ENCODE data around the gene NDOR1. TPM values are rescaled to one million over a fixed set of nuclear protein-coding genes. Genes with fewer than 3 reads are reported as not detected.

The NDOR1 gene
- total and polyA plus RNA-seq, 7 donors, result 1.5 to 6.3 (median 4.3) TPM

DNA sequence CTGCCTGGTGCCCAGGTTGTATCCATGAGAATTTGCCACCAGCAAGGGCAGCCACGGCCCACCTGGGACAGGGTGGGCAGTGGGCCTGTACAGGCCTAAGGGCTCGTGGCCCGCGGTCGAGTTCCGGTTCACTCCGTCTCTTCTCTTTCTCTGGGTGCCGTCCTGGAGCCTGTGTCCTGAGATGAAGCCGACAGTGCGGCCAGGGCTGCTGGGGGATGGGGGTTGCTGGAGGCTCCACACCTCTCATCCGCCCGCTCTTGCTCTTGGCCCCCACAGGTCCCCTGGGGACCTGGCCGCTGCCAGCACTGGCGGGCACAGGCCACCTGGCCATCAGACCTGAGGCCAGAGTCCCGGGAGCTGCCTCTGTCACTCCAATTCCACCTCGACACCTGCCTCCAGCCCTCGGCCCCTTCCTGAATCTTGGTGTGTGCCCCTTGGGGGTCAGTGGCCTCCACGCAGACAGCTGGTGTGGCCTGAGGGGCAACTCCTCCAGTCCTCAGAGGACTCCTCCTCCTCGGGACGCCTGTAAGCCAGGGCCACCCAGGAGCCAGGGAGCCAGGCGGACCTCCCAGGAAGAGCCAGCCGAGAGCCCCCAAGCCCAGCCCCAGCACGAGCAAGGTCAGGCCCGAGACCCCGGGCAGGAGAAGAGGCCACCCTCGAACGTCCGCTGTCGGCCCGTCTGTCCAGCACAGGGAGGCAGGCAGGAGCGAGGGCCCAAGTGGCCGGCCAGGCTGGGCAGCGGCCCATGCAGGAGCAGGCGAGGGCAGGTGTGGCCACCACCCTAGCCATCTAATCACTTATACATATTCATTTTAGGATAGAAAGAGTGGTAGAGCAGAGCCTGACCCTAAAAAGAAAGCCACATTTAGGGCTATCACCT lies 40.9 kb upstream of the NDOR1 start:
- Histone ChIP-seq H3K4me3 (no peak overlapping the region), H3K36me3 (ENCODE audit: insufficient read depth in 1 of 2, low read depth in 1 of 2) (no peaks in the 10 kb centered on the region), H3K9me3 (no peaks in the 10 kb centered on the region), H3K27ac (no peak overlapping the region), H3K4me1 (peaks cover 25% of the 10 kb centered on the region), H3K27me3 (ENCODE audit: insufficient read depth in 3 of 3, low read length in 2 of 3) (peaks cover 0 to 95% (median 58%) of the 10 kb centered on the region in 3 donors)
- intact Hi-C loops (cut with DNase I), result no loop called here
- no peak for DNase-seq
- no peak for ATAC-seq
- 53 to 55% (median 54%) methylated on average over 30 to 34 of the region's 34 CpGs for WGBS, 3 donors
- TF ChIP-seq CTCF (IDR thresholded peaks at IDR 0.05), result no peak

DNA sequence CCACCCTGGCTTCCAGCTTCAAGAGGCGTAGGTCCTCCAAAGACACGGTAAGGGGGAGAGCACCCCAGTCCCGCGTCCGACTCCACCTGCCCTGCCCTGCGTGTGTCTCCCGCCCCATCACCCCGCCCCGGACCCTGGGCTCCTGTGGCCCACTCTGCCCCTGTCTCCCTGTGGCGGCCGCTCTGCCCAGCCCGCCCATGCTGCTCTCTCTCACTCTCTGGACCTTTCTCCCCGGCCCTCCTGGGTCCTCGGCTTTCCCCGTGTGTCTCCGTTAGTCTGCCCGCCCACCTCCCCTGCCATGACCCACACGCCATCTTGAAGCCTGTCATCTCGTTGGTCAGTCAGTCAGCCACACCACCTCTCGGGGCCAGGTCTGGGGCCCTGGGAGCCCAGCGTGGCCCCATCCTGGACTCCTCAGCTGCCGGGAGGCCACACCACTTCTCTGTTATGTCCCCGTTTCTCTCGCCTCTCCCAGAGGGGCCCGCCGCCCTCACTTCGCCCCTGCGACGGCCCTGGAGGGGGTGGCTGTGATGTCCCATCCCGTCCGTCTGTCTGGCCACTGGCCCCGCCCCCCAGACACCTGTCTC lies 40.2 kb upstream of the NDOR1 start:
- peaks cover 29% of the 10 kb centered on the region for H3K4me1 ChIP-seq
- 71 to 78% (median 76%) methylated on average over 25 to 32 of the region's 32 CpGs for WGBS, 3 donors
- no peaks in the 10 kb centered on the region for H3K36me3 ChIP-seq (ENCODE audit: insufficient read depth in 1 of 2, low read depth in 1 of 2)
- peaks cover 0 to 95% (median 54%) of the 10 kb centered on the region in 3 donors for H3K27me3 ChIP-seq (ENCODE audit: insufficient read depth in 3 of 3, low read length in 2 of 3)
- H3K4me3 ChIP-seq, result no peak overlapping the region
- H3K9me3 ChIP-seq, result no peaks in the 10 kb centered on the region
- DNase-seq (no peak), ATAC-seq (no peak)
- no peak for TF ChIP-seq CTCF (IDR thresholded peaks at IDR 0.05)
- H3K27ac ChIP-seq, result no peak overlapping the region
- intact Hi-C loops (cut with DNase I), result no loop called here

DNA sequence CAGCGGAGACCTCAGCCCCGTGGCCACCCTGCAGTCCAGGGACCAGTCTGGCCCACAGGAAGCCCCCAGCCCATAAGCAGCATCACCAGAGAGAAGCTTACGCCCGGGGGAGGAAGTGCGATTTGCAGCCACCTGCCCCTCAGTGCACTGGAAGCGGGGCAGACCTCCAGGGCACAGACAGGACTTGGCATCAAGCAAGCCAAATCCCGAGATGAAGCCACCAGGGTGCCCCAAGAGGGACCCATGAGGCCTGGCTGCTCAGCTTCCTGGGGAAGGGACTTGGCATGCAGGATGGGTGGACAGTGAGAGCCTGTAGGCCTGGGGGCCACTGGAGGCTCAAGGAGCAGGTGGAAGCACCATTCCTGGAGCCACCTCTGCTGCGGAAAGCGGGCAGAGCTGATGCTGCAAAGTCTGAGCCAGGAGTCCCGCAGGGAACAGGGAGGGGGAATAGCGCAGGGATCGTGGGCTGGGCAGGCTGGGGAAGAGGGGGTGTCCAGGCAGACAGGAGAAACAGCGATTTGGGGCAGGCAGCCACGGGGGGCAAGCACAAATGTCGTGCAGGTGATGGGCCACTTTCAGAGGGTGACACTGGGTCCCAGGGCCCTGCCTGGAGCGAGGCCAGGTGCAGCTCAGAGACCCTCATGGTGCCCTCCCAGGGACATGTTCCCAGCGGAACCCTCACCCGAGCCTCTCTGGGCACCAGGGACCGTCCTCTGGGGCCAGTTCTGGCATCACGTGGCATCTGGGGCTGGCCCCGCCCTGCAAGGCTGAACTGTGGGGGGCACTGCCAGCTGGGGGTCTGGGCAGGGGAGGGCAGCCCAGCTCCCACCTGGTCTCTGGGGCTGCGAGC lies 38.9 kb upstream of the NDOR1 start:
- Histone ChIP-seq H3K27ac (no peak overlapping the region), H3K9me3 (no peaks in the 10 kb centered on the region), H3K36me3 (ENCODE audit: insufficient read depth in 1 of 2, low read depth in 1 of 2) (no peaks in the 10 kb centered on the region), H3K4me3 (no peak overlapping the region), H3K27me3 (ENCODE audit: insufficient read depth in 3 of 3, low read length in 2 of 3) (peaks cover 0 to 97% (median 47%) of the 10 kb centered on the region in 3 donors), H3K4me1 (peaks cover 29% of the 10 kb centered on the region)
- intact Hi-C loops (cut with DNase I), result no loop called here
- ATAC-seq (no peak), DNase-seq (no peak)
- TF ChIP-seq CTCF (IDR thresholded peaks at IDR 0.05), result no peak
- 53 to 64% (median 57%) methylated on average over 19 to 22 of the region's 22 CpGs for WGBS, 3 donors

GRCh38 chr9:137167277-137167746 lies 38.2 kb upstream of the NDOR1 start:
- H3K9me3 ChIP-seq, result no peaks in the 10 kb centered on the region
- no peak for DNase-seq
- no peak for ATAC-seq
- no peak overlapping the region for H3K4me3 ChIP-seq
- no peak overlapping the region for H3K27ac ChIP-seq
- no peak for TF ChIP-seq CTCF (IDR thresholded peaks at IDR 0.05)
- intact Hi-C loops (cut with DNase I), result no loop called here
- peaks cover 29% of the 10 kb centered on the region for H3K4me1 ChIP-seq
- H3K36me3 ChIP-seq (ENCODE audit: insufficient read depth in 1 of 2, low read depth in 1 of 2), result no peaks in the 10 kb centered on the region
- H3K27me3 ChIP-seq (ENCODE audit: insufficient read depth in 3 of 3, low read length in 2 of 3), result peaks cover 0 to 90% (median 47%) of the 10 kb centered on the region in 3 donors
- WGBS, 3 donors, result 20 to 35% (median 28%) methylated on average over 19 to 44 of the region's 44 CpGs
